ENCODE measurements around the gene EHBP1L1. TPM values are rescaled to one million over a fixed set of nuclear protein-coding genes. Genes with fewer than 3 reads are reported as not detected.

The EHBP1L1 gene
- total and polyA plus RNA-seq, 2 of the 8 experiments (the other 6 are each of a cell fraction or from before 2014, with no cell fraction given) = 4.3 to 6.6 TPM

- Histone ChIP-seq H3K4me2 (ENCODE audit: insufficient read depth in 1 of 2, low read depth in 2 of 2, low read length in 2 of 2) (peak within 1 kb of the TSS; percentile 72 to 90), H3K36me3 (ENCODE audit: control insufficient read depth in 2 of 4, insufficient read depth in 4 of 4, low read length in 3 of 4) (no peaks in the 10 kb centered on the region), H4K20me1 (replicated peaks in 1 of 2; ENCODE audit: control insufficient read depth in 1 of 2, insufficient read depth in 2 of 2, low read length in 2 of 2) (peaks cover 15 to 23% of the 10 kb centered on the region in 2 experiments), H4K5ac (ENCODE audit: insufficient read length, low read depth, low read length) (peak within 1 kb of the TSS; percentile 55), H3K4me1 (replicated peaks in 1 of 4; ENCODE audit: control insufficient read depth in 3 of 4, insufficient read depth in 4 of 4, low read length in 3 of 4) (peaks cover 13 to 38% (median 22%) of the 10 kb centered on the region in 4 experiments), H3K79me1 (ENCODE audit: low read depth, low read length) (peaks cover 2% of the 10 kb centered on the region; the same call in 1 of the 2 replicates), H3K18ac (ENCODE audit: extremely low read depth, low read length) (no peak within 1 kb of the TSS), H2BK120ac (replicated peaks; ENCODE audit: low read depth, low read length) (no peak within 1 kb of the TSS), H2BK15ac (ENCODE audit: low read length) (no peak within 1 kb of the TSS), H3K79me2 (ENCODE audit: control insufficient read depth in 1 of 2, insufficient read depth in 2 of 2, low read length in 2 of 2) (peaks cover 0 to 11% of the 10 kb centered on the region in 2 experiments; a peak in 1 of 4 replicates), H3K4me3 (ENCODE audit: extremely low read depth in 1 of 4, insufficient read depth in 2 of 4, low read depth in 3 of 4, low read length in 4 of 4) (peak within 1 kb of the TSS; percentile 31 to 91 (median 38)), H4K91ac (replicated peaks; ENCODE audit: insufficient read length, low read length) (no peak within 1 kb of the TSS), H2BK5ac (ENCODE audit: low read depth, low read length) (no peak within 1 kb of the TSS), H2AFZ (ENCODE audit: low read length) (no peak within 1 kb of the TSS), H3K9ac (replicated peaks in 1 of 4; ENCODE audit: extremely low read depth in 1 of 4, low read depth in 3 of 4, low read length in 3 of 4) (peak within 1 kb of the TSS in 1 of 4 experiments; percentile 85; a peak in 2 of 7 replicates), H3K27me3 (replicated peaks in 1 of 4; ENCODE audit: control insufficient read depth in 3 of 4, extremely low read depth in 1 of 4, insufficient read depth in 3 of 4, low read length in 3 of 4) (peaks cover 8 to 32% (median 24%) of the 10 kb centered on the region in 4 experiments), H2AK5ac (ENCODE audit: low read depth, low read length) (no peak within 1 kb of the TSS), H3K4ac (replicated peaks; ENCODE audit: insufficient read length, low read depth, low read length) (no peak within 1 kb of the TSS), H2BK12ac (ENCODE audit: low read depth, low read length) (no peak within 1 kb of the TSS), H3K9me3 (ENCODE audit: insufficient read depth in 2 of 2, low read depth in 1 of 2, low read length in 1 of 2) (no peaks in the 10 kb centered on the region), H3K27ac (ENCODE audit: low read depth, low read length) (no peak within 1 kb of the TSS), H3K23ac (ENCODE audit: insufficient read length) (no peak within 1 kb of the TSS), H3K14ac (ENCODE audit: insufficient read length) (no peak within 1 kb of the TSS), H3K56ac (replicated peaks; ENCODE audit: insufficient read length, low read depth, low read length) (no peak within 1 kb of the TSS), H4K8ac (ENCODE audit: extremely low read depth, insufficient read depth, low read length) (peak within 1 kb of the TSS; percentile 66), H2BK20ac (ENCODE audit: low read length) (no peak within 1 kb of the TSS), H3K23me2 (ENCODE audit: low read depth, low read length) (peaks cover 14% of the 10 kb centered on the region; the same call in 1 of the 2 replicates)
- POLR2A ChIA-PET (ENCODE audit: partially characterized antibody) = interaction anchor here (0.5 to 3.4 kb wide), 16 partner anchors 8 to 74 kb away, joined by 3 to 25 read pairs (median 5); partner anchors contain the start of genes LTBP3, MALAT1 and MAP3K11
- 5% methylated on average over 27 of the region's 86 CpGs; no CpG with 5 or more reads in 1 of the 2 experiments for WGBS, 2 experiments (ENCODE audit: extremely low coverage in 1 of 2, insufficient coverage in 1 of 2, insufficient read length in 1 of 2, insufficient replicate concordance in 2 of 2, low coverage in 1 of 2, low lambda C conversion rate in 2 of 2, missing lambda C conversion rate in 1 of 2)
- FAIRE-seq = no peak
- CTCF ChIA-PET (ENCODE audit: partially characterized antibody) = interaction anchor here (0.7 to 16.3 kb wide), 15 partner anchors 12 to 535 kb away, joined by 3 to 284 read pairs (median 4); partner anchors contain the start of genes KCNK7, LTBP3, PCNX3 and SCYL1
- DNase-seq (ENCODE audit: low read depth in 1 of 2, low spot score in 2 of 2) = peak in 1 of 2 experiments; percentile 86
- TF ChIP-seq MAX (IDR thresholded peaks at IDR 0.05) (peak; percentile 25; the same call in 1 of the 2 replicates), SP1 (IDR thresholded peaks at IDR 0.05; ENCODE audit: low read depth, low read length) (peak; percentile 45; the same call in 1 of the 2 replicates), SIN3A (conservative IDR thresholded peaks at IDR 0.05 in 1 of 2, IDR thresholded peaks at IDR 0.05 in 1 of 2; ENCODE audit: low read depth in 1 of 2, low read length in 2 of 2) (peak in 1 of 2 experiments; percentile 19; a peak in 1 of 4 replicates), PHF8 (conservative IDR thresholded peaks at IDR 0.05; ENCODE audit: low read depth, low read length) (0 out of 2 replicates have a peak, but pooled peaks have one; percentile 32), SAP30 (IDR thresholded peaks at IDR 0.05; ENCODE audit: insufficient read depth, insufficient replicate concordance, low read length) (no peak), ATF3 (IDR thresholded peaks at IDR 0.05; ENCODE audit: insufficient read depth, low read depth, low read length) (no peak), SP4 (IDR thresholded peaks at IDR 0.05; ENCODE audit: low read length) (0 out of 2 replicates have a peak, but pooled peaks have one; percentile 27), HDAC2 (IDR thresholded peaks at IDR 0.05; ENCODE audit: borderline replicate concordance in 1 of 2, low read depth in 2 of 2, low read length in 2 of 2) (no peak), KDM5A (IDR thresholded peaks at IDR 0.05; ENCODE audit: low read length) (0 out of 2 replicates have a peak, but pooled peaks have one; percentile 5)
Observed at GRCh38 chr11:65572356-65573051, 3.3 kb upstream of the EHBP1L1 start, which contains the start of gene FAM89B. Gene FAM89B, plus strand, starts transcription at chr11:65572538. Its CDS starts 132 bp downstream, at chr11:65572670.
